Measurements from ENCODE around the gene MEX3A. TPM values are rescaled to one million over a fixed set of nuclear protein-coding genes. Genes with fewer than 3 reads are reported as not detected.

The MEX3A gene
- total RNA-seq, 4 donors from 2014 or later = 0.17 to 0.57 (median 0.27) TPM

- TF ChIP-seq CTCF (IDR thresholded peaks at IDR 0.05; ENCODE audit: low read depth) = no peak
Observed at GRCh38 chr1:156072251-156072650, 10.0 kb downstream of the MEX3A start.

GRCh38 chr1:156070548-156070947, 11.7 kb downstream of the MEX3A start:
- TF ChIP-seq CTCF (IDR thresholded peaks at IDR 0.05; ENCODE audit: low read depth) = no peak

GRCh38 chr1:156069490-156070455, 12.5 kb downstream of the MEX3A start:
- no peak for TF ChIP-seq CTCF (IDR thresholded peaks at IDR 0.05; ENCODE audit: low read depth)

GRCh38 chr1:156067262-156067661, 15.0 kb downstream of the MEX3A start:
- no peak for TF ChIP-seq CTCF (IDR thresholded peaks at IDR 0.05; ENCODE audit: low read depth)

GRCh38 chr1:156065871-156066270, 16.4 kb downstream of the MEX3A start:
- no peak for TF ChIP-seq CTCF (IDR thresholded peaks at IDR 0.05; ENCODE audit: low read depth)

- TF ChIP-seq CTCF (IDR thresholded peaks at IDR 0.05; ENCODE audit: low read depth) = no peak
Observed at GRCh38 chr1:156065212-156065611, 17.1 kb downstream of the MEX3A start.

GRCh38 chr1:156064615-156065014, 17.6 kb downstream of the MEX3A start:
- TF ChIP-seq CTCF (IDR thresholded peaks at IDR 0.05; ENCODE audit: low read depth) = no peak

Measured in subcutaneous adipose tissue (tissue), 4 donors.